ENCODE measurements around the gene LTV1.

LTV1 gene

DNA sequence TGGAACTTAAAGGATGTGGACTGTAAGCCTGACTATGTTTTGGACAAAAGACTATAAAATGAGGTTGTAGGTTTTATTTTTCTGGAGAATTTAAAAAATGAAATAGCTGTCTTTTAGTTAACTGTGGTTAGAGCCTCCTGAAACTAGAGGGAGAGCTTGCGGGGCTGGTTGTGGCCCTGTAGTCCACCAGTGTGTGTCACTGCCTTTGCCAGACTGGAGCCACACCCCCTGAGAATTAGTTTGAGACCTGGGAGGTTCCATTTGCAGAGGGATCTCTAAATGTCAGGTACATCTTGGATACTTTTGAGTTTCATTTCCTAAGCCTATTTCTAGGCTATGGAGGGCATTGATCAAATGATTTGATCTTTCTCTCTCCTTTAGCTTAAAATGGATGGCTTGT, 42.0 kb downstream of the LTV1 start:
- no peak for DNase-seq (ENCODE audit: low read depth in 2 of 2)

DNA sequence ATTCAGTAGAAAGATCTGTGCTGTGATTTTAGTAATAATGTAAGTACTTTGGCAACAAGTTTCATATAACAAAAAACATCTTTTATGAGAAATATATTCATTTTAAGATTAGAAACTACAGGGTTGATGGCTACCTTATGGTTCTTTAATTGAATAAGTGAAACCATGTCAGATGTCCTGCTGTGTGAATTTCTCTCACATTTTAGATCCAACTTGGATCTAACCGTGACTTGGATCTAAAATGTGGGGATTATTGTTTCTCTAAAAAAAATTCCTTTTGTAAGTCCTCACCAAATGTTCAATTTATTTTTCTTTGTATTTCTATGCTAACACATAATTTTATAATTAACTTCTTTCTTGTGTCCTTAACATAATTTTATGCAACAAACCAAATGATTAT, 51.5 kb downstream of the LTV1 start:
- DNase-seq (ENCODE audit: low read depth in 2 of 2): no peak

DNA sequence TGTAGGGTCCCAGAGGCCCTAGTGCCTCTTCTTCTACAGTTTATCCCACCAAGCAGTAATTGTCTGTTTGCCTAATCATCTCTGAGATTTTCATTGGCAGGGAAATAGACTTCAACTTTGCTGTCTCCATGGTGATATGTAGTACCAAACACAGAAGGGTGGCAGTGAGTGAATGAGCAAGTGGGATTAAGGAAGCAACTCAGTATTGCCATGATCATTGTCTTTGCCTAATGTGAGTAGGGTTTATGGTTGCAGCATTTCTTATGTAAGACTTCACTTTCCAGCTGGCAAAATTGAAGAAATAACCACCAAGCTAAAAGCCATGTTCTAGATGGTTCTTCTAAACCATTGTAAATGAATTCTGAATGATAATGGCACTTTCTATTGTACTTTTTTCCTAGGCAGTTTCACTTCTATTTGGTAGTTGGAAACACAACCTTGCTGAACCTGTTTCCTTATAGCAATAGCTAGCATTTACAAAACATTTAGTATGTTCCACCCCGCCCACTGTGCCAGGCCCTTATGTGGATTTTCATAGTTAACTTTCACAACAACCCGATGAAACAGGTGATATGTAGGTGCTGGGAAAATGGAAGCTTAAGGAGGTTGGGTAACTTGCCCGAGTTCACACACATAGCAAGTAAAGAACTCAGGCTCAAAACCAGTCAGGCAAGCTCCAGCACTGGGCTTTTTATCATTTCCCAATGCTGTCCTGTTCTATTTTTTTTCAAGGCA, 53.2 kb downstream of the LTV1 start:
- DNase-seq (ENCODE audit: low read depth in 2 of 2): no peak

DNA sequence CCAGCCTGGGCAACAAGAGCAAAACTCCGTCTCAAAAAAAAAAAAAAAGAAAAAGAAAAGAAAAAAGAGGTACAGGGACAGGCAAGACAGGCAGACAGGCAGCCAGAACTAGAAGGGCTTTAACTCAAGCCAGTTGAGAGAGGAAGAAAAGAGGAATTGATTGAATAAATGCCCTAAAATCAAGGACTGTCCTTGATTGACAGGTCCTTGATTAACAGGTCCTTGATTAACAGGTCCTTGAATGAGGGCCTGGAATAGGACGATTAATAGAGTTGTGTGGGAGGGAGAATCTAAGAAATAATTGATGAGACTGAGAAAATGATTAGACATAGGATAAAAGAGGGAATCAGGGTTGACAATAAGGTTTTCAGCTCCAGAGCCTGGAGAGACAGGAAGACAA, 57.2 kb downstream of the LTV1 start:
- DNase-seq (ENCODE audit: low read depth in 2 of 2): no peak

DNA sequence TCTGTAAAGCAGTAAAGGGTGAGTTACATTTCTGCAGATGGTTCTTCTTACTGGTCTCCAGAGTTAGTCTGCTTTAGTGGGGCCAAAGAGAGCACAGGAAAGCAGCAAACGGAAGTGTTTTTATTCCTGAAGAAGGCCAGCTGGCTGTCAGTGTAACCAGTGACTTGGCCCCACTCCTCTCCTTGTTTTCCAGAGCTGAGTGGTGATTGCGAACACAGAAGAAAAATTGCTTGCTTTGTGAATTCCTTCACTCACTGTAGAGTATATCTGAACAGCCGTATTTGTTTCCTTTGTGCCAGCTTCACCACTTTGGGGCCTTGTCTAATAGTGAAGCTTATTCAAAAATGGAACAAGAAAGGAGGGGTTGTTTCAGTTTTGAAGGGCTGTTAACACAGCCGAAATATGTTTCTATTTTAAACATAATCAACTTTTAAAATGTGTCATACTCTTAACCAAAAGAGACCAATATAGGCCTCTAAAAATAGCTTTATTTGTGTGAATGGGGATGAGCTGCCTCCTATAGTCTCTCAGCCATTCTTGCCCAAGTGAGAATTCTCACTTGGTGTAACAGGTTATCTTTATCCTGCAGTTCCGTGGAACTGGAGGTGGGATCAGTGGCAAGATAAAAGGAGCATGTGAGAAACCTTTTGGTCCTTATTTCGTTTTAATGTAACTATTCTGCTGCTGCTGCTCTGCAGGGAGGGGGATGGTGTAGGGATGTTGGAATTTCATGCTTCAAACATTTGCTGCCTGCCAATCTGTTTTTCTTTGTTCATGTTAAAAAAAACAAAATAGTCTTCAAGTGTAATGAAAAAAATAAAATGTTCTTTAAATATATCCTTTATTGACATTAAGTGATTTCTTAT, 59.0 kb downstream of the LTV1 start:
- peak in 1 of 2 experiments; percentile 1 for DNase-seq (ENCODE audit: low read depth in 2 of 2)

DNA sequence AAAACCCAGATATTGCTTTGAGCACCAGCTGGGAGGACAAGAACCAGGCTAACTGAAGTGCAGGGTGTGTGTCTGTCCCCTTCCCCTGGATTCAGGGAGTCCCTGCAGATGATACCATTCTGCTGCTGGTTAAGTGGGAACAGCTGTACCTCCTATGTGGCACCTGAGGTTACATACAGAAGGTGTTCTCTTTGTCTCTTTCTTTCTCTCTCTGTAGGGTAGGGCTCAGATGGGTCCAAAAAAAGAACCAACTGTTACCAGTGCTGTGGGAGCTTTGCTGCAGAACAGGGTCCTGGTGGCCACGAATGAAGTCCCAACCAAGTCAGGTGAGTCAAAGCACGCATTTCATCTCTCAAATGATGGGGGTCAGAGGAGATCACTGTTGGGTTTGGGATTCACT, 59.7 kb downstream of the LTV1 start:
- no peak for DNase-seq (ENCODE audit: low read depth in 2 of 2)

DNA sequence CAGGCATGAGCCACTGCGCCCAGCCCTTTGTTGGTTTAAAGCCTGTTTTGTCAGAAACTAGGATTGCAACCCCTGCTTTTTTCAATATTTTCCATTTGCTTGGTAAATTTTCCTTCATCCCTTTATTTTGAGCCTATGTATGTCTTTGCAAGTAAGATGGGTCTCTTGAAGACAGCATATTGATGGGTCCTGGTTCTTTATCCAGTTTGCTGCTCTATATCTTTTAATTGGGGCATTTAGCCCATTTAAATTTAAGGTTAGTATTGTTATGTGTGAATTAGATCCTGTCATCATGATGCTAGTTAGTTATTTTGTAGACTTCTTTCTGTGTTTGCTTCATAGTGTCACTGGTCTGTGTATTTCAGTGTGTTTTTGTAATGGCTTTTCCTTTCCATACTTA, 67.9 kb downstream of the LTV1 start:
- no peak for DNase-seq (ENCODE audit: low read depth in 2 of 2)

DNA sequence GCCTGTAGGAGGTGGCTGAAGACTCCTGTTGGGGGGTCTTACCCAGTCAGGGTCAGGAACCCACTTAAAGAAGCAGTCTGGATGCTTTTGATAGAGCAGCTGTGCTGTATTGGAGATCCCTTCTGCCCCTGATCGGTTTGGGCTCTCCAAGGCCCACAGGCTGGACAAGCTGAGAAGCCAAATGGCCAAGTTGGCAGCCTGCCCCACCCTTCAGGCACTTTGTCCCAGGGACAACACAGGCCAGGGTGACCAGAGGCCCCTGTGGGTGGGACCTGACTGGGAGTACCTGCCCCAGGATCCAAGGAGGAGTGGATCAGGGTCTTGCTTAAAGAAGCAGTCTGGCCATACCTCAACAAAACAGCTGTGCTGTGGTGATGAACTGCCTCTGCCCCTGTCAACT, 69.5 kb downstream of the LTV1 start:
- no peak for DNase-seq (ENCODE audit: low read depth in 2 of 2)

Data from fibroblast of skin of left quadriceps (primary cell).